AG08396 (cell line): ENCODE measurements around the gene RXRB.

Source experiments
- DNase-seq: peaks from one replicate; pipeline ENCODE4 v3.0.0; 2012; ENCODE audit warnings: low spot score, mixed read lengths

RXRB gene

DNA sequence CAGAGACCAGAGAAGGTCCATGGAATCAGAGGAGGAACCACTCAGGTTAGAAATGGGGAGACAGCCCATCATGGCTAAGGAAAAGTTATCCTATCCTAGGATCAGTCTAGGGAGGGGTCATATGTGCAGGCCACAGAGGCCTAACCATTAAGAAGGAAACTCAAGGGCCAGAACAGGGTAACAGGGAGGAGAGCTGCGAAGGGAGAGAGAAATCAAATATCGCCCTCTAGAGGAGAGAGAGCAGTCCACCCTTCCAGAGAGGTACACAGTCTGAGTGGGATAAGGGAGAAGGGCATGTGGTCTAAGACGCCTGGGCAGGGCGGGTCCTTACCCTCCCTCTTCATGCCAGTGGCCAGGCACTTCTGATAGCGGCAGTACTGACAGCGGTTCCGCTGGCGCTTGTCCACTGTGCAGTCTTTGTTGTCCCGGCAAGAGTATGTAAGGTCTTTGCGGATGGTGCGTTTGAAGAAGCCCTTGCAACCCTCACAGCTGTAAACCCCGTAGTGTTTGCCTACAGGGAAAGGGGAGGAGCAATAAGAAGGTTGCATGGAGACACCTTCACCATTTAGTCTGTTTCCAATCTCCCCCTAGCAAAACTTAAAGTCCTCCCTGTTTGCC is 2.9 kb downstream of the RXRB start:
- DNase-seq, result peak; percentile 84

DNA sequence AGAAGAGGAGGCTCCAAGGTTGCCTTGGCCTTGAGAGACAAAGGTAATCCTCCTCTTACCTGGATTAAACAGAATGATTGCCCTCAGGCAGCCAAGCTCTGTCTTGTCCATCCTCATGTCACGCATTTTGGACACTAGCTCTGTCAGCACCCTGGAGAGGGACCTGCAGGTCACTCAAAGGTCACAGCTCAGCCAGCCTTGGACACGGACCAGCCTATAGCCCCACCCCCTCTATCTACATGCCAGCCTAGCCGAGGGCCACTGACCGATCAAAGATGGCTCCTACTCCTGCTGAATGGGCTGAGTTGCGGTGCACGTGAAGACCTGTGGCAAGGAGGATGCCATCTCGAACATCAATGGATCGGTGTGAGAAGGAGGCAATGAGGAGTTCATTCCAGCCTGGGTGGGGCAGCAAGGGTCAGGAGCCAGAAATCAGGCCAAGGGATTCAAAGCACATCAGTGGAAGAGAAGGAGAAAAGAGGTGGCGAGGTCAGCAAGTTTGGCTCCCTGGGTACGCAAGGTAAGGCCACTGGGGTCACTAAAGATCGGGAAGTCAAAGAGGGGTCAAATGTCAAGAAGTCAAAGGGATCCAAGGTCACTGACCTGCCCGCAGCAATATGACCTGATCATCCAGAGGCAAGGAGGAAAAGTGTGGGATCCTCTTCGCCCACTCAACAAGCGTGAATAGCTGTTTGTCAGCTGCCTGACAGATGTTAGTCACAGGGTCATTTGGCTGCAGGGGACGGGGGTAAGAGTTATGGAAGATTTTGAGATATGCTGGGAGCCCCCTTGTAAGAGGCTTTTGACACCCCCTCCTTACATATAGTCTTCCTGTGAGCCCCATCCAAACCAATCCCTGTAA is 4.9 kb downstream of the RXRB start:
- DNase-seq, result no peak

DNA sequence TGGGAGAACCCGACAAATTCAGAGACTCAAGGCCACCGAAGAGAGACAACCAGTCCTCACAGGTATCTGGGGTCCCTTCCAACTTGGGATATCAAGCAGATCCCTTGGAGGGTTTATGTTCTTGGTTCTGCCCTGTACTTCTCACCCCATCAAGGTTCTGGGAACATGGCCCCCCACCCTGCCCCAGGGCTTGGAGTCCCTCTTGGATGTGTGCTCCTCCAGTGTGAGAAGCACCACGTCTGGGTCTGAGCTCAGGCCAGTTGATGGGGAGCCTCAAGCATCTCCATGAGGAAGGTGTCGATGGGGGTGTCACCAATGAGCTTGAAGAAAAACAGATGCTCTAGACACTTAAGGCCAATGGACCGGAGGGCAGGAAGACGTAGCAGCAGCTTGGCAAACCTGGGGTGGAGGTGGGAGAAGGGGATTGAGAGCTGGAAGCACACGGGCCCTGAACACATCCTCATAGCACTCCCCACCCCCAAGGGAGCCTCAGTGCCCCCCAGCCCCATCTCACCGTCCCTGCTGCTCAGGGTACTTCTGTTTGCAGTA is 6.0 kb downstream of the RXRB start:
- no peak for DNase-seq

DNA sequence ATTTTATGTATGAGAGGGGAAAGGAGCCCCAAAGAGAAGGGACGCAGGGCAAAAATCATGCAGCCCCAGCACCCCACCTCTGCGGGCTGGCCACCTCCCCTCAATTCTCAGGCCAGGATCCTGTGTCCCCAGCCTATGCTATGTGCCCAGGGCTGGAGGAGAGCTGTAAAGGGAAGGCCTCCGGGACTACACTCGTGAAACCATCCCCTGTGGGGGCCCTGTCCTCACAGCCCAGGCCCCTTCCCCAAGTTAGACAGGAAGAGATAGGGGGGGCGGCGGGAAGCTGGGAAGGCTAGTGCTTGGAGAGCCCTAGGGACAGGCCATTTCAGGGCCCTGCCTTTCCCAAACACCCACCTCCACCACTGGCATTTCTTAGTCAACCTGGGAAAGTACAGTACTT is 6.8 kb downstream of the RXRB start:
- DNase-seq, result no peak

DNA sequence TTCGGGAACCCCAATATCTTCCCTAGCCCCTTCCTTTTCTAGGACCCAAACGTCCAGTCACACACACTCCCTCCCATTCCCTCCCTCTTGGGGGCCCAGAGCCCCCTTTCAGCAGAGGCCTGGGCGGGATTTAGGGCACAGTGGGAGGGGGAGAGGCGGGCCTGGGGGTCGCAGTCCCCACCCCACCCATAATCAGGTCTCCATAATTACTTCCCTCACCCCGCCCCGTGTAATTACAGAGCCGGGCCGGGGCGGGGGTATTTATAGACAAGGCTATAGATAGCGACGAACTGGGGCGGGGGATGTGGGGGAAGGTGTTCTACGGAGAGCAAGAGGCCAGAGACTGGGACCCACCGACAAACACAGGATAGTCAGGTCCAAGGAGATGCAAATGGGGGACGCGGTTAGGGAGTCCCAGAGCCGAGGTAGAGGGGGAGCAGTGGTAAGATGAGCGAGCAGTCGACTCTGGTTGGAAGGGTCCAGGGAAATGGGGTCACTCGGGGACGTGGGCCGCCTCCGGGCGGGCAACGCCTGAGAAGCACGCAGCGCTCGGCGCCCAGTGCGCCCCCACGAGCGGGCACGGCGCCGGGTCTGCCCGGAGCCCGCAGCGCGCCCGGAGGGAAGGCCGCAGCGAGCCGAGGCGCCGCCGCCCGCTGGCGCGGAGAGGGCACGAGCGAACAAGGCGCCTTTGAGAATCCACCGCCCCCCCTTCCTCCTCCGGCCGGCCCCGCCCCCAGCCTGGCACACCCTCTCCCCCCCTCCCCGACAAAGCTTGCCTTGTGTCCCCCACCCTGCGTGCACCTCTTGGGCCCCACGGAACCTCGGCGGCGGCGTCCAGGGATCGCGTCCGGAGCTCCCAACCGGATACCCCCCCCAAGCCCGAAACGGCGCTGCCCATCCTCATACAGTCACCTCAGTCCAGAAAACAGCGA is 7.5 kb downstream of the RXRB start:
- DNase-seq, result peak; percentile 55

DNA sequence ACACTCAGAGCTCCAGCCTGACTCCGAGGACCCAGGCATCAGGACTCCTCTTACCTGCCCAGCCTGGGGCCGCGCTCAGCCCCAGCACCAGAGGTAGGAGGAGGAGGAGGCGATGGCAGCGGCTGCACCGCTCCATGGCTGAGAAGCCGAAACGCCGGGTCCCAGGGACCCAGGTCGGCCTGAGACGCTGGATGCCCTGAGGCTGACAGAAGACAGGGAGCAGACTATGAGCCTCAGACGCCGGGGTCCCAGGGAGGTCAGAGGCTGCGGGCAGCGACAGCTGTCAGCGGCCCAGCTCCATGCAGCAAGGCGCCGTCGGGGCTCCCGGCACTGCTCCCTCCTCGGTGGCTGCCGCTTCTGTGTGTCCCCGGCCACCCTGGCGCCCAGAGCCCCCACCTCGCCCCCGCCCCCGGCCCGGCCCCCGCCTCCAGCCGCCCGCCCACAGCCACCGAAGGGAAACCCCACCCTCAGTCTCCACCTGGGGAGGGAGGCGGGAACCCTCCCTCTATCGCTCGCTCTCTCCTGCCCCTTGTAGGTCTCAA is 8.3 kb downstream of the RXRB start, which contains the start of gene COL11A2:
Gene COL11A2 (minus strand): TSS at position 363 of the 542 bp plus-strand sequence. CDS start 227 bp downstream, at position 136.
- no peak for DNase-seq

DNA sequence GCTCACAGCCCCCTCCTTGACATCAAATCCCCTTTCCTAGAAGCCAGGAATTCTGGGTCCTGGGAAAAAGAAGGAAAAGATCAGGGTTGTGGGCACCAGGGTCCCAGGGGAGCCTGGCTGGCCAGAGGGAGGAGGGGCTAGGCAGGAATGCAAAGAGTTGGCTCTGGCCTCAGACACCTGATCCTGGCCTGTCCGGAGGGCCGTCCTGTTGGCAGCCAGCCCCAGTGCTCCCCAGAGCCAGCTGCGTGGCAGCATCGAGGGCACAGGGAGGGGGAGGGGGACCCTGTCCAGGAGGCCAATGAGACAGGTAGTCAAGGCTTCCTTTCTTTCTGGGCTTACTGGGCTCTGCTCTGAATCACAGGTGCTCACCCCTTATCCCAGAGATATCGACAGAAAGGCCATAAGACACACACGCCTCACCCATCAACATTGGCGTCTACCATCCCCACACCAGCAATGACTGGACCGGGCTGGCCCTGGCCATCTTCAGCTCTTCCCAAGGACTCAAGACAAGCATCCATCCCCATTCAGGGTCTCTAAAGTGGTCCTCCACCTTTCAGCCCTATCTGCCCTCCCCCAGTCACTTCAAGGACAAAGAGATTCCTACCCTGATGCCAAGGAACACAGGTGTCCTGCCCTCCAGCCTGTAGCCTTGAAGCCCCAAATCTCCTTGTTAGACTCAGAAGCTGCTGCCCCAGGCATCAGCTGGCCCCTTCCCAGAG is 8.9 kb downstream of the RXRB start:
- DNase-seq, result no peak

DNA sequence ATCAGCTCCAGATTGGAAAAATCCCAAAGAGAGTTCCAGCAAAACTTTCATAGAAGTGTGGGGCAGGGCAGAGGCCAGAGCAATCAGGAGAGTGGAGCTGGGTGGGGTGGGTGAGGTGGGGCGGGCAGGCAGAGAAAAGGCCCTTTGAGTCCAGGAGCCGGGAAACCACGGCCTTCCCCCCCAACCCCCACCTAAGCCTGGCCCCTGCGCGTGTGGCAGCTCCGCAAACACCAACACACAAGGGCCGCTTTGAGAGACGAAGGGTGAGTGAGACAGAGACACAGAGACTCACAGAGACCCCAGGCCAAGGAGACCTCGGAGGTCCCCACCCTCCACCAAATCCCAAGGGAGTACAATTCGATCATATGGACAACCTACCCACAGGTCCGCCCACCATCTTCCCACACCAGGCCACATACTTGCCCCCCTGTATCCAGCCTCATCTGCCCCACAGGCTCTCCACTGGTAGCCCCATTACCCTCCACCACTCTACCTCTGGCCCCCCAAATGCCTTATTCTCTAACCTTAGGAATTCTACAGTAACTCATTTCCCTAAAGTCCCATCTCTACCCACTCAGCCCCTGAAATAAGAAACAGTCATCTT is 9.9 kb downstream of the RXRB start:
- DNase-seq, result no peak

DNA sequence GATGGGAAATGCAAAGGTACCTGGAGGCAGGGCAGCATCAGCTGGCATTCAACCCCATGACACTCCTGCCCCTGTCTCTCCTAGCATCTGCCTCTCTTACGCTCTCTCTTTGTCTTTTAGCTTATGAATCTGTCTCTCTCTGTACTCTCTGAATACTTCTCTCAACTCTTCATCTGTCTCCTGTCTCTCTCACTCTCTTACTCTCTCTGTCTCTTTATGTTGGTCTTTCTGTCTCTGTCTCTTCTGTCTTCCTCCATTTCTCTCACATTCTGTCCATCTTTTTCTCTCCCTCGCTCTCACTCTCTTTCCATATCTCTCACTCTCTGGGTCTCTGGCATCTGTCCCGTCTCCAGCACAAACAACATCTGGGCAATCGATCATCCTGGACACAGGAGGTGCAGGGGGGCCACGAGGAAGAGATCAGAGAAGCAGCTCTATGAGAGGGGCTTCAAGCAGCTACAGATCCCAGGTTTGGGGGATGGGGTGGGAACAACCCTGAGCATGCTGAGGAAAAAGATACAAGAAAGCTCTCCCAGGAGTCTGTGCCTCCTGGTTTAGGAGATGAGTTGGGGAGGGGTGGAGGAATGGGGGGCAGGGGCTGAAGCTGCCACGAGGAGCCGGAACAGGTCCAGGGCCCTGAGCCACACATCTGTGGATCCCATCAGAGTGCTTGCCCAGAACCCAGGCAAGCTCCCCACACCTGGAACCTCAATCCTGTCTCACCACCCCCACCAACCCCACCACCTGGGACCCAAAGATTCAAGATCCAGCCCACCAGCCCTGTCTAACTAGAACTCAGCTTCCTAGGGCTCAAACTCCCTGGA is 10.6 kb downstream of the RXRB start:
- no peak for DNase-seq

- DNase-seq, result no peak
These were observed 11.3 kb downstream of the RXRB start for GRCh38 chr6:33189164-33189563.

- DNase-seq, result no peak
These were observed 12.7 kb downstream of the RXRB start for GRCh38 chr6:33187809-33188208.

DNA sequence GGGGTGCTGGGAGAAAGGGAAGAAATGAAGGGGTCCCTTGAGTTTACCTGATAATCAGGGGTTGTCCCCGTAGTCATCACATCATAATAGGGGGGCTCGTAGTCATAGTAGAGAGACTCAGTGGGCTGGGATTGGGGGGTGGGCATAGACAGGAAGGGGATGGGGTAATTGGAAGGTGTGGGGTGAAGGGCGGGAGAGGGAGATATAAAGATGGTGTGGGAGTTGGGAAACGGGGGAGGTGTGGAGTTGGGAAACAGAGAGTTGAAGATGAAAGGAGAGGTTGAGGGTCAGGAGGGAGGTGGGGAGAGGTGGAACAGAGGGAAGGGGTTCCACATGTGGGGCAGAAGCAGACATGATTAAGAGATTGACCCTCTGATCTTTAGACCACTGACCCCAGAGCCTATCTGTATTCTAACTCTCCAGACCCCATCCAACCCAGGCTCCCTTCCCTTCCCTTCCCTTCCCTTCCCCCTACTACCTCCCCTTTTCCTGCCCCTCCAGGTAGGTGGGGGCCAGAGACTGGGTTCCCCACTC is 14.7 kb downstream of the RXRB start:
- DNase-seq, result no peak

DNA sequence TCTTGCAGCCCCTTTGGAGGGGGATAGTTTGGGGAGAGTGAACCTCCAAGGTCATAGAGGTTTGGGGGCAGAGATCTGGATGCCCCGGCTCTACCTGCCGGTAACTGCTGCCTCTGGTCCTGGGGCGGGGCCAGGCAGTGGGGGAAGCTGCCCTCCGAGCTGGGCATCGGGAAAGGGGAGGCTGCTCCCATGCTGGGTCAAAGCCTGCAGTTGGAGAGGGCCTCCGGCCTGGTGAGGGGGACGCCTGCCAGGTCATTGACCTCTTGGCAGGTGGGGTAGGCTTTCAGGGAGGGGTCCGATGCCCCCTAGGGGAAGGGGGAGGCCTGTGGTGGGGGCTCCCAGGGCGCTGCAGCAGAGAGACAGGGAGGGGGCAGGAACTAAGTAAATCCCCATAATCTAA is 15.3 kb downstream of the RXRB start:
- no peak for DNase-seq

GRCh38 chr6:33183071-33183683 is 17.3 kb downstream of the RXRB start:
- no peak for DNase-seq

GRCh38 chr6:33181141-33181540 is 19.3 kb downstream of the RXRB start:
- DNase-seq, result no peak

DNA sequence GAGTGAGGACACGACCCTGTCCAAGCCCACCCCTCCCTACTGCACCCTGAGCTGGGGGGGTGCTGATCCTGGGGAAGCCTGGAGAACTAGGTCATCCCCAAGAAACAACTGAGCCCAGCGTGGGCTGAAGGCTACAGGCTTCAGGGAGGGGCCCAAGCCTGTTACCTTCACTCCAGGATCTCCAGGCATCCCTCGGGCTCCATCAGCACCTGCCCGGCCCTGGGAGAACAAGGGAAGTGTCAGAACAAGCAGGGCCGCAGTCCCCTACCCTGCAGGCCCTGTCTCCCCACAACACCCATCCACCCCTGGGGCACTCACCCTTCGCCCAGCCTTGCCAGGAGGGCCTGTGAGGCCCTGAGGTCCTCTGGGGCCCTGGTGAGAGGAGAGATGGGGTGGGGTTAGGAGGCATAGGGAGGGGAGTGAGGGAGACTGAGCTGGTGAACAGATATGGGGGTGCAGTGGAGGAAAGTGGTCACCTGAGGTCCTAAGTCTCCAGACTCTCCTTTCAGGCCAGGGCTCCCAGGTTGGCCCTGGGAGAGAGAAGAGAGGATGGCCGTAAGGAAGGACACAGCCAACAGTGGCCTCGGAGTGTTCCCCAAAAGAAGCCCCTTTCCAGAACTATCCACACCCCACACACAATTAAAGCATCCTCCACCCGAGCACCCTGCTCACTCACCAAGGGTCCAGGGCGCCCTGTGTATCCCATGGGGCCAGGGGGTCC is 21.6 kb downstream of the RXRB start:
- no peak for DNase-seq

GRCh38 chr6:33177552-33178446 is 22.7 kb downstream of the RXRB start:
- no peak for DNase-seq
